Fibroblast of villous mesenchyme (primary cell): ENCODE results near the gene UBA5. TPM values are rescaled to one million over a fixed set of nuclear protein-coding genes. Genes with fewer than 3 reads are reported as not detected.

Experiments
- DNase-seq: peaks from one replicate; pipeline ENCODE4 v3.0.0-alpha.2; 2010; ENCODE audit warnings: low read depth
- H3K4me3 ChIP-seq: 2 replicates; pipeline ENCODE4 v1.5.1; 2011; ENCODE audit warnings: low read depth, mild to moderate bottlenecking, low read length
- total RNA-seq: library from RNA; depleted of rRNA; stranded (reverse); fragments of >200 nt; gene quantifications from 2 replicates; pipeline ENCODE4 v1.2.3, GENCODE V29; 2012
- TF ChIP-seq, protein P1 (sequence below): IDR thresholded peaks from 2 replicates; pipeline ENCODE4 v1.5.1; 2012; ENCODE audit warnings: low read depth, mild to moderate bottlenecking, low read length; ENCODE audit not compliant: insufficient read depth

Gene UBA5
- total RNA-seq, 1 donor, result 48.8 TPM

DNA sequence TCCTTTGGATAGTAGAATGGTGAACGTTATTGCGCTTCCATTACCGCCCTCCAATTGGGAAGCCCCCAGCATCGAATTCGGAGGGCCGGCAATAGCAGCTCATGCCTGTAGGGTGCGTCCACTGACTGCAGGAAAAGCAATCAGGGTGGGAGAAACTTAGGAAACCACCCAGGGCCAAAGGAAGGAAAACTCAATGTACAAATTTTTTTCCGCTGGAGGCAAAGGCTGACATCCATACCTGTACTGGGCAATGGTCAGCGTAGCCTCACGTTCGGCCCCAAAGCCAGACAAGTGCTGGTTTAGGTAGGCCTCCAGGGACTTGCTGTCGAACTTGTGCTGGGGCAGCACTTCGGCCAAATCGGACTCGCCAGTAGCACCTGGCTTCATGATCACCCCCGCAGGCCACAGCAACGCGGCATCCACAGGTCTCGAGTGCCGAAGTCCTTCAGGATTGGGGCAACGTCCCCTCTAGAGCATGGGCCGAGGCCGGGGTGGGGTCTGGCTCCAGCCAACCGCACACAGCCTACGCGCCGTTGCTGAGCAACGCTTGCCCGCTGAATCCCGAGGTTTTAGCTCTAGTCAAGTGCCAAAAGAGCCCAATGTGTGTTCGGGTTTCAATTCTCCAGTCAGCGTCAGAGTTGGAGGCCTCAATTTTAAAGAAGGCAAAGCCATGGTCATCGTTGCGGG lies 621 bp upstream of the UBA5 start, which contains the start of gene ACAD11:
ACAD11 (minus strand) TSS at position 445 of the 687 bp plus-strand sequence; CDS start at position 387, 58 bp downstream.
- TF ChIP-seq, protein P1, sequence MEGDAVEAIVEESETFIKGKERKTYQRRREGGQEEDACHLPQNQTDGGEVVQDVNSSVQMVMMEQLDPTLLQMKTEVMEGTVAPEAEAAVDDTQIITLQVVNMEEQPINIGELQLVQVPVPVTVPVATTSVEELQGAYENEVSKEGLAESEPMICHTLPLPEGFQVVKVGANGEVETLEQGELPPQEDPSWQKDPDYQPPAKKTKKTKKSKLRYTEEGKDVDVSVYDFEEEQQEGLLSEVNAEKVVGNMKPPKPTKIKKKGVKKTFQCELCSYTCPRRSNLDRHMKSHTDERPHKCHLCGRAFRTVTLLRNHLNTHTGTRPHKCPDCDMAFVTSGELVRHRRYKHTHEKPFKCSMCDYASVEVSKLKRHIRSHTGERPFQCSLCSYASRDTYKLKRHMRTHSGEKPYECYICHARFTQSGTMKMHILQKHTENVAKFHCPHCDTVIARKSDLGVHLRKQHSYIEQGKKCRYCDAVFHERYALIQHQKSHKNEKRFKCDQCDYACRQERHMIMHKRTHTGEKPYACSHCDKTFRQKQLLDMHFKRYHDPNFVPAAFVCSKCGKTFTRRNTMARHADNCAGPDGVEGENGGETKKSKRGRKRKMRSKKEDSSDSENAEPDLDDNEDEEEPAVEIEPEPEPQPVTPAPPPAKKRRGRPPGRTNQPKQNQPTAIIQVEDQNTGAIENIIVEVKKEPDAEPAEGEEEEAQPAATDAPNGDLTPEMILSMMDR, result peak; percentile 82
- peak within 1 kb of the TSS; percentile 87 for H3K4me3 ChIP-seq
- DNase-seq, result peak; percentile 80

DNA sequence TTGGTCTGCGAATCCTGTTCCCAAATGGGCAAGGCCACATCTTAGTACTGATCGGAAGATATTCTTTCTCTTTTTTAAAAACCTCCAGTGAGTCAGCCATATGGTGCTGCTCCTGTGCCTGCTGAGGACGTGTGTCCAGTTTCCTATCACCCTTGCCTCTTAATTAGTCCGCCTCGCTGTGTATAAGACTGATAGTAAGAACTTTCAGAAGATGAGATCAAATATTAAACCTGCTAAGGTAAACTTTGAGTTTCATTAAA lies 612 bp downstream of the UBA5 start:
- peak overlapping the region; percentile 87 for H3K4me3 ChIP-seq
- TF ChIP-seq, protein P1, result no peak
- DNase-seq, result peak; percentile 31

DNA sequence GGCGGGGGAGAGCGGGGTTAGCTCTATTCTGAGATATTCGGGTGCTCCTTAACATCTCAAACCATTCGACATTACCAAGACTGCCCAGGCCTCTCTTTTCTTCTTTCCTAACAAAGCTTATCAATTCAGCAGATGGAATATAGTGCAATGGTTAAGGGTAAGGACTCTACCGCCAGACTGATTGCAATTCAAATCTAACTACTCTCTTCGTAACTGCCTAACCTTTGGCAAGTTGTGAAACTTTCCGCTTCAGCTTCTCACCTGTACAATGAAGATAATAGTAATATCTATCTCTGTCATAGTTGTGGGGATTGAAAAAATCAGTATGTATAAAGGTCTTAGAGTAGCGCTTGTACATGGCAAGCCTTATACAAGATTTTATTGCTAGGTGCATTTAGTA lies 972 bp downstream of the UBA5 start:
- DNase-seq, result no peak
- TF ChIP-seq, protein P1, result no peak
- H3K4me3 ChIP-seq, result peak overlapping the region; percentile 87

DNA sequence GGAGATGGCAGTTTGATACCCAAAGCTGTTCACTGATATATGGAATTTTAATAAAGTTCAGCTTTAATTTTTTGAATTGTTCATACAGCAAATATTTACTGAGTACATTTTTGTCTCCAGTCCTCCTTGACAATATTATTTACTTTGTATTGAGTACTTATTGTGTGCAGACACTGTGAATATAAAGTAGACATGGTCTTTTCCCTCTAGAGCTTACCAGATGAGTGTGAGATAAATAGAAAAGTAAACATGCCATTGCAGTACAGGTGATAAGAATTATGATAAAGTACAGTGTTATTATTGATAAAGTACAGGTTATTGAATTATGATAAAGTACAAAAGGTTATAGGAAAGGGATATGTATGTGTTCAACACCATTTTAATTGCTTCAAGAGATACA lies 2.1 kb downstream of the UBA5 start:
- no peak overlapping the region for H3K4me3 ChIP-seq
- TF ChIP-seq, protein P1, result no peak

DNA sequence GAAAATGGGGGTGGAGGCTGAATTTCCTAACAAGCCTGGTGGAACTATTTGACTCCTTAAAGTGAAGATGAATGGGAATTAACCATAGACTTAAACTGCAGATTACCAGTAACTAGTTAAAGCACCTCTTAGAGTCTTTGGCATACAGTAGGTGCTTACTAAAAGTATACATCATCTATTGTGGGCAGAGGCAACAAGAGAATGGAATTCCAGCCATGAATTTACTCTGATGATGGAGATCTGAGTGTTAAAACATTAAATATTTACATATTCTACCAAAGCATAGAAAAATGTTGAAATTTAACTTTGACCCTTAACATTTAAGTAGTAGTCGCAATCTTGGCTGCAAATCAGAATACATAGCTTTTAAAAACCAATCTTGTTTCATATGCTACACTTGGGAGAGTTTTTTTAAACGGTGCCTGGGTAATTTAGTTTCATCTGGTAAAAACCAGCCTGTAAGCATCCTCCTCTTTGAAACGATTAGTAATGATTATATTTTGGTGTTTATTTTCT lies 5.2 kb downstream of the UBA5 start:
- TF ChIP-seq, protein P1, result no peak
- DNase-seq, result no peak
- no peak overlapping the region for H3K4me3 ChIP-seq

More for the DNA sequence above, 2.1 kb downstream of the UBA5 start:
- no peak for DNase-seq

DNA sequence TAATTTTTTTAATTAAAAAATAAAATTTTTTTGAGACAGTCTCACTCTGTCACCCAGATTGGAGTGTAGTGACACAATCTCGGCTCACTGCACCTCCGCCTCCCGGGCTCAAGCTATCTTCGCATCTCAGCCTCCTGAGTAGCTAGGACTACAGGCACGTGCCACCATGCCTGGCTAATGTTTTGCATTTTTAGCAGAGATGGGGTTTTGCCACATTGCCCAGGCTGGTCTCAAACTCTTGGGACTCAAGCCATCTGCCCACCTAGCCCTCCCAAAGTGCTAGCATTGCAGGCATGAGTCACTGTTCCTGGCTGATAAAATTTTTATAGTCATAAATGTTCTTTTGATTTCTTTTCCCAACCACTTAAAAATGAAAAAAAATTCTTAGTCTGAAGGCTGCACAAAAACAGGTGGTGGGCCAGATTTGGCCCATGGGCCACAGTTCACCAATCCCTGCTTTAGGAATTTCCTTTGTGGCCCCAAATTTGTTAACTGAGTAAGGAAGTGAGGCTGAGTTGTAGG lies 9.2 kb downstream of the UBA5 start:
- no peak for DNase-seq
- no peak overlapping the region for H3K4me3 ChIP-seq
- TF ChIP-seq, protein P1, result no peak
